Dendritic cell treated with granulocyte-macrophage colony-stimulating factor and Interleukin-4, amounts not matched to agents 40 ng/mL and 50 ng/mL, for 4 days (primary cell): ENCODE data around the gene GCLC.

Experiments
- H3K27ac Mint-ChIP-seq: one replicate; pipeline ENCODE4 v1.8.0; 2022; ENCODE audit warnings: mild to moderate bottlenecking, mixed read lengths
- H3K27me3 Mint-ChIP-seq: one replicate; pipeline ENCODE4 v1.8.0; 2022; ENCODE audit warnings: mild to moderate bottlenecking, mixed read lengths
- H3K36me3 Mint-ChIP-seq: one replicate; pipeline ENCODE4 v1.8.0; 2022; ENCODE audit warnings: low read depth, mixed read lengths
- H3K4me1 Mint-ChIP-seq: one replicate; pipeline ENCODE4 v1.8.0; 2022; ENCODE audit warnings: low read depth, mixed read lengths
- H3K4me3 Mint-ChIP-seq: one replicate; pipeline ENCODE4 v1.8.0; 2022; ENCODE audit warnings: mild to moderate bottlenecking, moderate library complexity, mixed read lengths
- H3K9me3 Mint-ChIP-seq: one replicate; pipeline ENCODE4 v1.8.0; 2022; ENCODE audit warnings: mixed read lengths
- intact Hi-C: fragments of 100-400 bp; cut with micrococcal nuclease; formaldehyde crosslinking; loops from one replicate; pipeline ENCODE4 v1.15.0; 2022

GCLC gene

DNA sequence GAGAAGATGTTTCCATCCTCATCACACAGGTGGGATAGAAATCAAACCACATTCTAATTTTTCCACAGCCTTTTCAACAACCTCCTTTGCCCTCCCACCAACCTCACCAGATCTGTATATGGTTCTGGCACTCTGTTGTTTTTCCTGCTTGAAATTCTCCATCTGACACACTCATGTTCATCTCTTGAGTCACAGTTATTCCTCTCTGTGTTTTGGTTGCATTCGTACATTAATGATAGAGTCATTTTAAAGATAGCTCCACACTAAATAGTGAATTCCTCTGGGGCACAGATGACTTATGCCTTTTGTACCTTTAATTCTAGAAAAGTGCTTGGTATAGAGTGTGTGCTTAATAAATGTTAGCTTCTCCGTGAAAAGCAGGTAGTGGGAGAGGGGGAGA, 1.4 kb upstream of the GCLC start:
- intact Hi-C loops: loop anchor here (5.0 kb wide), 1 partner anchor 246 kb away; no protein-coding TSS in a partner anchor
- peaks cover 59% of the 10 kb centered on the region for H3K4me1 Mint-ChIP-seq
- peaks cover 6% of the 10 kb centered on the region for H3K27me3 Mint-ChIP-seq
- no peak overlapping the region for H3K27ac Mint-ChIP-seq
- H3K4me3 Mint-ChIP-seq: no peak overlapping the region
- H3K9me3 Mint-ChIP-seq: no peaks in the 10 kb centered on the region
- H3K36me3 Mint-ChIP-seq: peaks cover 8% of the 10 kb centered on the region

DNA sequence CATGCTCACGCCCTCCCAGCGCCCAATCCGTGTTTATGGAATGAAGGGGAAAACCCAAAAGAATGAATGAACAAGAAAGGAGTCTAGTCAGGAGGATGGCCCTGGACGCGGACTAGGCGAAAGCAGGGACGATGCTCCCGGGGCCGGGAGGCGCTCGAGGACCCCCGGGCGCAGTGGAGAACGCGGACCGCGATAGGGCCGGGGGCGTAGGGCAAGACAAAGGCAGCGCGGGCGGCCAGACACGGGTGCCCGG, 758 bp downstream of the GCLC start:
- peaks cover 14% of the 10 kb centered on the region for H3K36me3 Mint-ChIP-seq
- intact Hi-C loops: loop anchor here (2.0 kb wide), 1 partner anchor 107 kb away; no protein-coding TSS in a partner anchor
- peak overlapping the region; percentile 89 for H3K4me3 Mint-ChIP-seq
- peaks cover 6% of the 10 kb centered on the region for H3K27me3 Mint-ChIP-seq
- H3K9me3 Mint-ChIP-seq: no peaks in the 10 kb centered on the region
- H3K27ac Mint-ChIP-seq: peak overlapping the region; percentile 81
- H3K4me1 Mint-ChIP-seq: peaks cover 76% of the 10 kb centered on the region

DNA sequence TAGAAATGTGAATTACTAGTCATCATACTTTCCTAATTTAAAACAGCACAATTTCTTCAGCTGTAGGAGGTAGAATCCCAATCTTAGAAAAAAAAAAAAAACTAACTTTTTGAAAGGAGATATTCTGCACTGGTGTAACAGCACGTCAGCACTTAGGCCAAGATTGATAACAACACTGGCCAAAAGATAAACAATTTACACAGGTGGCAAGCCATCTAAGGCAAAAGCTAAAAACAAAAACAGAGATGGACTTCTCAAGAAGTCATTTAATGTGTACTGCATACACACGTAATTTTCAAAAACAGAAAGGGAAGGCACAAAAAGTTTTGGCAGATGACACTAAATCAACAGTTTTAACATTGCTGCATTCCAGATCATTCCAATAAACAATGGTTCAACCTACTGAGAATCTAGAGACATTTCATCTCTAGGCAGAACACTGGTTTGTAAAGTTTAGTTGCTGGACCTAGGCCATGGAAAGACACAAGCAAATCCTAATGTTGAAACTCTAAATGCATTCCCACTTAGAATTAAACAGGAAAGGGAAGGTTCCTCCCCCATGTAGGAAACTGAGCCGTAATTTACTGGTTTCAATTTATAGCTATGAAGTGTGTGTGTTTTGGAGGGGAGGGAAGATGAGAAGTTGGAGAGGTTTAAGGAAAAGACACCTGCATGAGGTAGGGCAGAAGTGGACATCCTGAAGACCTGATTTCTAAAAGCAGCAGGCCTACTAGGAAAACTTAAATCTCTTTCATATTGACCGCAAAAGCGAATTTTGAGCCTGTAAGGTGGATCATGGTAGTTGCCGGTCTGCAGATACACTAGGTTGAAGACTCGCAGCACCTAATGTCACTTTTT, 1.3 kb downstream of the GCLC start:
- intact Hi-C loops: loop anchor here (2.0 kb wide), 1 partner anchor 107 kb away; no protein-coding TSS in a partner anchor
- Mint-ChIP-seq H3K4me1 (peaks cover 76% of the 10 kb centered on the region), H3K4me3 (peak overlapping the region; percentile 89), H3K9me3 (no peaks in the 10 kb centered on the region), H3K27me3 (peaks cover 6% of the 10 kb centered on the region), H3K27ac (peak overlapping the region; percentile 81), H3K36me3 (peaks cover 14% of the 10 kb centered on the region)

DNA sequence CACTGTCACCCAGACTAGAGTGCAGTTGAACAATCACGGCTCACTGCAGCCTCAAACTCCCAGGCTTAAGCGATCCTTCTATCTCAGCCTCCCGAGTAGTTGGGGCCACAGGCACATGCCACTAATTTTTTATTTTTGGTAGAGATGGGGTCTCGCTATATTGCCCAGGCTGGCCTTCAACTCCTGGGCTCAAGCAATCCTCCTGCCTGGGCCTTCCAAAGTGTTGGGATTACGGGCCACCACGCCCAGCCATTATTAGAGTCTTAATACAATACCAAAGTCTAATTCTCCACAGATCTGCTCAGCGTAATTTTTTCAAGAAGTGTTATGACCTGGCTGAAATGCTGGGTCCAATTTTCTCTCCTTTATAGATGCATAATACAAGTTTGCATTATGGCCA, 3.0 kb downstream of the GCLC start:
- intact Hi-C loops: no loop called here
- H3K4me1 Mint-ChIP-seq: peaks cover 64% of the 10 kb centered on the region
- peaks cover 6% of the 10 kb centered on the region for H3K27me3 Mint-ChIP-seq

DNA sequence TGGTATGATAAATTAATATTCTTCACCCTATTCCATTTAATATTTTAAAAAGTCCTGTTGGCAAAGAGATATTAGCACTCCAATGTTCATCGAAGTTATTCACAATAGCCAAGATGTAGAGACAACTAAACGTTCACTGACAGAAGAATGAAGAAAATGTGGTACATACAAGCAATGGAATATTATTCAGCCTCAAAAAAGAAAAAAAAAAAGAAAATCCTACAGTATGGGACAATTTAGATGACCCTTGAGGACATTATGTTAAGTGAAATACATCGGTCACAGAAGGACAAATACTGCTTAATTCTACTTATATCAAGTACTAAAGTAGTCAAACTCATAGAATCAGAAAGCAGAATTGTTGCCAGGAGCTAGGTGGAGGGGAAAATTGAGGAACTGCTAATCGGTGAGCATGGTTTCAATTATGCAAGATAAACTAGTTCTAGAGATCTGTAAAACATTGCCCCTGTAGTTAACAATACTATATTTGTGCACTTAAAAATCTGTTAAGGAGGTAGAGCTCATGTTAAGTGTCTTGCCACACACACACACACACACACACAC, 4.7 kb downstream of the GCLC start:
- peaks cover 13% of the 10 kb centered on the region for H3K36me3 Mint-ChIP-seq
- H3K27ac Mint-ChIP-seq: no peak overlapping the region
- no peak overlapping the region for H3K4me3 Mint-ChIP-seq
- no peaks in the 10 kb centered on the region for H3K9me3 Mint-ChIP-seq
- H3K4me1 Mint-ChIP-seq: peaks cover 57% of the 10 kb centered on the region
- no peaks in the 10 kb centered on the region for H3K27me3 Mint-ChIP-seq
- intact Hi-C loops: no loop called here

More for the DNA sequence above, 3.0 kb downstream of the GCLC start:
- Mint-ChIP-seq H3K27ac (no peak overlapping the region), H3K36me3 (peaks cover 14% of the 10 kb centered on the region), H3K9me3 (no peaks in the 10 kb centered on the region), H3K4me3 (no peak overlapping the region)

DNA sequence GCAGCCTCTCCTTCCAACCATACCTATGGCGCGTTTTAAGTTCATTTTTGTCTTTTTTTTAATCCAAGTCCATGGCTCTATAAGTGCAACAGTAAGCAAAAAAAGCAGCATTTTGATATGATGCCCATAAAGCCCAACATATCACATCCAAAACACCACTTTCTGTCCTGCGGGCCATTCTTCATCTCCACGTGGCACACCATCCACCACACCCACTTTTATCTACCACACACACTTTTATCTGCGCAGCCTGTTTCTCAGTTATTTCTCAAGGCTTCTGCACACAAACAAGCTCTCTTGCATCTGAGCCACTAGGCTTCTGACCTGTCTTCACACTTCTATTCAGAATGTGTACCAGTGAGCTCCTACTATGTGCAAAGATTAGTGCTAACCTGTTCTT, 5.3 kb downstream of the GCLC start:
- Mint-ChIP-seq H3K27ac (no peak overlapping the region), H3K4me1 (peaks cover 55% of the 10 kb centered on the region), H3K36me3 (peaks cover 8% of the 10 kb centered on the region), H3K9me3 (no peaks in the 10 kb centered on the region), H3K27me3 (no peaks in the 10 kb centered on the region), H3K4me3 (no peak overlapping the region)
- intact Hi-C loops: loop anchor here (5.0 kb wide), 1 partner anchor 37 kb away; no protein-coding TSS in a partner anchor

DNA sequence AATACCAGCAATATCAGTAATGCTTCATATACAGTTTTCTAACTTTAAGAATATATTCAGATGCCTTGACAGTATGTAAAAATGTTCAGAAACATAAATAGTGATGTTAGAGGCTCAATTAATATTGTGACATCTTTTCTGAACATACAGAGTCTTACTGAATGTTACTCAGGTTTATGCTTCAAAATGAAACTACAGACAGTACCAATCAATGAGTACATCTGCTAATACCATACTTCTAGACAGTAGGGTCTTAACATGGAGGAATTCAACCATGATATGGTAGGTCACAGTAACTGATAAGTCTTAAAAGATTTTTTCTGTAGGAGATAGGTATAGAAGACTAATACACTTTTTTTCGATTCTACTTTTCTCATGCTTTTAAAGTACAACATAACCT, 8.3 kb downstream of the GCLC start:
- H3K27ac Mint-ChIP-seq: no peak overlapping the region
- no peaks in the 10 kb centered on the region for H3K9me3 Mint-ChIP-seq
- no peaks in the 10 kb centered on the region for H3K27me3 Mint-ChIP-seq
- peaks cover 14% of the 10 kb centered on the region for H3K36me3 Mint-ChIP-seq
- H3K4me3 Mint-ChIP-seq: no peak overlapping the region
- H3K4me1 Mint-ChIP-seq: peaks cover 55% of the 10 kb centered on the region
- intact Hi-C loops: loop anchor here (5.0 kb wide), 1 partner anchor 34 kb away; no protein-coding TSS in a partner anchor

DNA sequence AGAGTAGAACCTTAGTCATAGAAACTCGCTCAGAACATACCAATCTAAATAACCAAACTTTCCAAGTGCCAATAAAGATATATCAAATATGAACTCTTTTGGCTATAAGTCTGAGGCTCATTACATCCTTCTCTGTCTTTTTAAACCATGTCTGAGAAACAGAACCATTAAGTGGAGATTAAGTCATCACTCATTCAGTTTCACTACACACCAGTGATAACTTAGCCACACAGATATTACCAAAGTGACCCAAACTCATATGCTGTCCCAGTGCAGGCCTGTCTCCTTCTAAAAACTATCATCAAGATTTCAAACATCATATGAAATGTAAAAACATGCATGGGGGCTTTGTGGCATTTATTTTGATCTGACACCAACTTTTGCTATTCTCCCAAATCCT, 12.0 kb downstream of the GCLC start:
- Mint-ChIP-seq H3K9me3 (no peaks in the 10 kb centered on the region), H3K36me3 (peaks cover 11% of the 10 kb centered on the region), H3K4me3 (no peak overlapping the region), H3K27ac (no peak overlapping the region), H3K4me1 (peaks cover 53% of the 10 kb centered on the region), H3K27me3 (no peaks in the 10 kb centered on the region)
- intact Hi-C loops: no loop called here

DNA sequence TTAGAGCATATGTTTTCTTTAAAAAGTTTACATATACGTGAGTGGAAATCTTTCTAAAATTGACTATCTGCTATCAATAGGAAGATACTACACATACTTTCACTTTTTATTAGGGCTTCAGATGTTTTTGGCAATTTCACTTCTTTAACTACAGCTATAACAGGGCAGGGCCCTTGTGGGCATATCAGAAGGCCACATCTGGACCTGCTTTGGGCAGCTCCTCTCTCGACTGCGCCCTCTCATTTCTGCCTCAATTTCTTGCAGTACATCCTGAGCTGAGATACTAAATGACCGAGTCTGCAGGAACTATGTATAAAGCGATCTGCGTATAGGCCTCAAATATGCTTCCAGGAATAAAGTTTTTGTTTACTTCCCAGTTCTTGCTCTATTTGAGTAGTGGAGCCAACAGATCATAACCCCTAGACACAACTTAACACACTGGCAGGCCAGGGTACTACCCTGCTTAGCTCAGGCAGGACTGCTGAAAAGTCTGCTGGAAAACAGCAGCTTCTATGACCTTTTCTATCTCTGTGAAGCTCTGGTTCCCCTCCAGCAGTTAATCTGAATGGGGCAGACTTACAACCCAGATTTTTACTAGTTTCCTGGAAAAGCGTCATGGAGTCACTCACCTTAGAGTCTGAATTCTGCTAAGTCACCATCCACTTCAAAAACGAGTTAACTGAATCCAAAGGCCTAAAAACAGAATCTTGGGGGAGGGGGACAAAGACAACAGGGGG, 12.7 kb downstream of the GCLC start:
- H3K4me1 Mint-ChIP-seq: peaks cover 60% of the 10 kb centered on the region

DNA sequence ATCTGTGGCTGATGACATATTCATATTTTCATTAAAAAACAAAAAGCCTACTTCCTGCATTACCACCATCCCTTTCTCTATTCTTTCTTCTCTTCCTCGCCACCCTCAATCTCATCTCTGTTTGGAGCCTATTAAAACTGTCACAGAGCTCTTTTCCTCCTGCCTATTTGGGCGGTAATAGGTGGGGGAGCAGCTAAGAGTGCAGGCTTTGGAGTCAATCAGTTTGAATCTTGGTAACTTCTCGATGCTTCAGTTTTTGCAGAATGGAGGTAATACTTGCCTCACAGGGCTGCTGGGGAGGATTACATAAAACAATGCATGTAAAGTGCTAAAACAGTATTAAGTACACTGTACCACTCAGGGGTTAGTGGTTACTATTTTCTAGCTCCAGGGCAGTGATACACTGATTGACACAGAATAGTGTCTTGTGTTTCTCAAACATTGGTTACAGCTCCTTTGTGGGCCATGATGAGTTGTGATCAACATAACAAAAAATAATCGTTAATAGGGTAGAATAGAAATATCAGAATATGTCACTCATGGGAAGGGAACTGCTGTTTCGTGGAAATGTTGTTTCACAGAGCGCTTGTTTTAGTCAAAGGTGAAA, 14.0 kb downstream of the GCLC start:
- peaks cover 11% of the 10 kb centered on the region for H3K36me3 Mint-ChIP-seq
- intact Hi-C loops: no loop called here
- no peaks in the 10 kb centered on the region for H3K9me3 Mint-ChIP-seq
- peaks cover 61% of the 10 kb centered on the region for H3K4me1 Mint-ChIP-seq
- no peak overlapping the region for H3K4me3 Mint-ChIP-seq
- no peak overlapping the region for H3K27ac Mint-ChIP-seq
- H3K27me3 Mint-ChIP-seq: no peaks in the 10 kb centered on the region

More for the DNA sequence above, 12.7 kb downstream of the GCLC start:
- Mint-ChIP-seq H3K27ac (peak overlapping the region; percentile 57), H3K9me3 (no peaks in the 10 kb centered on the region), H3K4me3 (peak overlapping the region; percentile 41), H3K36me3 (peaks cover 11% of the 10 kb centered on the region), H3K27me3 (no peaks in the 10 kb centered on the region)
- intact Hi-C loops: no loop called here

DNA sequence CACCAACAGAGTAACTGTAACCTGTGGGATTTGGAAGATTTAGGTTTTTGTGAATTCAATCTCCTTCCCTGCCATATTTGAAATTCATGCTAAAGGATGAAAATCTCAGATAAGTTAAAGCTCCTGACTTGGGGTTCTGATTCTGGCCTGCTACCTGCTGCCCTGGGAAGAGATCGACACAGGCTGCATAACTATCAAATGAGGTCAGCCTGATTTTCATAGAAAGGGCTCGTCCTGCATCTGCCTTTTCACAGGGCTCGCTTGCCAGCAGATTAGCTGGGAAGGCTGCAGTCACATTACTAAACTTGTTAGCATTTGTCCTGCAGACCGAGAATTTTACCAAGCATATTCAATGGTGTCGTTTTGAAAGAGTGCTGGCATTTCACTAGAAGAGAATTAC, 14.6 kb downstream of the GCLC start:
- intact Hi-C loops: no loop called here
- Mint-ChIP-seq H3K36me3 (peaks cover 11% of the 10 kb centered on the region), H3K27ac (no peak overlapping the region), H3K27me3 (no peaks in the 10 kb centered on the region), H3K4me1 (peaks cover 61% of the 10 kb centered on the region), H3K9me3 (no peaks in the 10 kb centered on the region), H3K4me3 (no peak overlapping the region)

DNA sequence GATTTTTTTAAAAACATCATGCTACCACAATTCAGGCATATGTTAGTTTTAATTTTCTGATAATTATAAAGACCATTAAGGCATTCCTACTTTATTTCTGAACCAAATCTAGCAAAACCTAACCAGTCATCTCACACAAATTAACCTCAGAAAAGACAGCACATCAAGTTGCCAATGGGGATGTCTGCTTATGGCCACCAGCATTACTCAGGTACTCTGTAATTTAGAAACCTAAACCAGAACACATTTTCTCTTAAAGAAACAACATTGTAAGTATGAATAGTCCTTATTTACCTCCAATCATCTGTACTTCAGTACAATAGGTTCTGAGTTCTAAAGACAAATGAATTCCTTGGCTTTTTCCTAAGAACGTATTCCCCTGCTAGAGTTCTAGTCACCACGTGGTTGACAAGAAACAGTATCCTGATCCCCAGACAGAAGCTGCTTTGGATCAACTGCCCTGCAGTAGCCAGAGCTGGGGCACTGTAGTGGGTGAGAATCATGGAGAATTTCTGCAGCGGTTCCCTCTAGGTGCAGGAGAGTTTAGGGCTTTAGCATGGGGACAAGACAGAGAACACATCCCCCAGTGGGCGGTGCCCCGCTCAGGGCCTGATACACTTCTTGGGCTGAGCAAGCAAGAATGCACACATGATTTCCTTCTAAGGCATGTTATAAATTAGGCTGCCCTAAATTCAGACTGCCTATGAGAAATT, 15.4 kb downstream of the GCLC start:
- Mint-ChIP-seq H3K4me3 (no peak overlapping the region), H3K4me1 (peaks cover 59% of the 10 kb centered on the region), H3K36me3 (peaks cover 10% of the 10 kb centered on the region), H3K27ac (no peak overlapping the region), H3K9me3 (no peaks in the 10 kb centered on the region), H3K27me3 (no peaks in the 10 kb centered on the region)
- intact Hi-C loops: no loop called here

DNA sequence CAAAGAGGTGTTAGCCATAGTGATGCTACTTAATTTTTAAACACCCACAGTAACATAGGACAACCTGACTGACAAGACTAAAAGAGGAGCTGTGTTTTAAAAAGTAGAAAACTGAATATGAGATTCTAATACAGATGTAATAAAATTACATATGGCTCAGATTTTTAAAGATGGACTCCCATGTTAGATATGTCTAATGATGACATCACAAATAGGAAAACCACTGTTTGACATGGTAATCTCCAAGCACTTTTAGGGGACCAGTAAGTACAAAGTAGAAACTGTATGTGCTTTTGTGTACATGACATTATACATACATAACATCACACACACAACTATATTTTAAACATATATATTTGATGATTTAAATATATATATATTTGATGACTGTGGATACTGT, 16.8 kb downstream of the GCLC start:
- H3K27me3 Mint-ChIP-seq: no peaks in the 10 kb centered on the region
- H3K4me1 Mint-ChIP-seq: peaks cover 54% of the 10 kb centered on the region
- H3K4me3 Mint-ChIP-seq: no peak overlapping the region
- H3K36me3 Mint-ChIP-seq: peaks cover 5% of the 10 kb centered on the region
- no peak overlapping the region for H3K27ac Mint-ChIP-seq
- H3K9me3 Mint-ChIP-seq: no peaks in the 10 kb centered on the region
- intact Hi-C loops: no loop called here
